HG03280 (cell line): Measurements from ENCODE around the gene CYS1.

Experiments
- ATAC-seq: cut with Tn5 transposase; IDR thresholded peaks from one replicate; pipeline ENCODE4 v1.9.1; 2021; ENCODE audit warnings: mild to moderate bottlenecking, moderate library complexity; ENCODE audit not compliant: unreplicated experiment

Gene CYS1

GRCh38 chr2:10073706-10074105 lies 6.5 kb downstream of the CYS1 start:
- no peak for ATAC-seq

GRCh38 chr2:10072656-10073480 lies 7.3 kb downstream of the CYS1 start:
- peak; percentile 83 for ATAC-seq

- no peak for ATAC-seq
These were observed 8.6 kb downstream of the CYS1 start for GRCh38 chr2:10071595-10071994.

- ATAC-seq: no peak
These were observed 9.0 kb downstream of the CYS1 start for GRCh38 chr2:10071176-10071575.

DNA sequence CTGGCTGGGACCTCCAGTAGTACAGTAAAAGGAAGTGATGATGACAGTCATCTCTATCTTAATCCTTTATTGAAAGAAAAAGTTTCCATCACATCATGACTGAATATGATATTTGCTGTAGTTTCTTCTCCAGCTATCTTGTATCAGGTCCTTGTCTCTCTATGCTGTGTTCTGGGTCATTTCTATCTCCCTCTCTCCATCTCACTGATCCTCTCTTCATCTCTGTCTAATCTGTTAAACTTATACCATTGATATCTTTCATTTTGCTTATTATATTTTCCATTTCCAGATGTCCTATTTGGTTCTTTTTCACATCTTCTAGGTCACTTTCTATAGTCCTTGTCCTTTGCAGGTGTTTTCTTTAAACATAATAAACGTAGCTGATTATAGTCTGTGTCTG lies 12.3 kb downstream of the CYS1 start:
- ATAC-seq: no peak

GRCh38 chr2:10067330-10067729 lies 12.9 kb downstream of the CYS1 start:
- no peak for ATAC-seq

DNA sequence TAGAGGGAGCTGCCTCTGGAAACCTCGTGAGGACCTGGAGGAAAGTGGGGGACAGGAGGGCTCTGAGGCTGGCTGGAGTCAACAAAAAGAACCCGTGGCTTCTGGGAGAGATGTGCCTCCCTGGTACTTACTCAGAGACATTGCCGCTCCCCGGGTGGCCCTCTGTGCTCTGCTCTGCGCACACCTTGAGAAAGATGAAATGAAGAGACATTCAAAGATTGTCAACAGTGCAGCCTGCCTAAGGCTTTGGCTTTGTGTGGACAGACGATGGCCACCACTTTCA lies 14.5 kb downstream of the CYS1 start:
- no peak for ATAC-seq

- ATAC-seq: no peak
These were observed 15.1 kb downstream of the CYS1 start for GRCh38 chr2:10064932-10065772.

- ATAC-seq: no peak
These were observed 16.6 kb downstream of the CYS1 start for GRCh38 chr2:10063566-10063965.

GRCh38 chr2:10062931-10063365 lies 17.3 kb downstream of the CYS1 start:
- ATAC-seq: no peak

- ATAC-seq: no peak
These were observed 18.8 kb downstream of the CYS1 start for GRCh38 chr2:10061221-10061925.

GRCh38 chr2:10059552-10060335 lies 20.5 kb downstream of the CYS1 start:
- ATAC-seq: no peak

- ATAC-seq: no peak
These were observed 21.2 kb downstream of the CYS1 start for GRCh38 chr2:10059016-10059351.

- ATAC-seq: no peak
These were observed 21.8 kb downstream of the CYS1 start for GRCh38 chr2:10058251-10059015.

DNA sequence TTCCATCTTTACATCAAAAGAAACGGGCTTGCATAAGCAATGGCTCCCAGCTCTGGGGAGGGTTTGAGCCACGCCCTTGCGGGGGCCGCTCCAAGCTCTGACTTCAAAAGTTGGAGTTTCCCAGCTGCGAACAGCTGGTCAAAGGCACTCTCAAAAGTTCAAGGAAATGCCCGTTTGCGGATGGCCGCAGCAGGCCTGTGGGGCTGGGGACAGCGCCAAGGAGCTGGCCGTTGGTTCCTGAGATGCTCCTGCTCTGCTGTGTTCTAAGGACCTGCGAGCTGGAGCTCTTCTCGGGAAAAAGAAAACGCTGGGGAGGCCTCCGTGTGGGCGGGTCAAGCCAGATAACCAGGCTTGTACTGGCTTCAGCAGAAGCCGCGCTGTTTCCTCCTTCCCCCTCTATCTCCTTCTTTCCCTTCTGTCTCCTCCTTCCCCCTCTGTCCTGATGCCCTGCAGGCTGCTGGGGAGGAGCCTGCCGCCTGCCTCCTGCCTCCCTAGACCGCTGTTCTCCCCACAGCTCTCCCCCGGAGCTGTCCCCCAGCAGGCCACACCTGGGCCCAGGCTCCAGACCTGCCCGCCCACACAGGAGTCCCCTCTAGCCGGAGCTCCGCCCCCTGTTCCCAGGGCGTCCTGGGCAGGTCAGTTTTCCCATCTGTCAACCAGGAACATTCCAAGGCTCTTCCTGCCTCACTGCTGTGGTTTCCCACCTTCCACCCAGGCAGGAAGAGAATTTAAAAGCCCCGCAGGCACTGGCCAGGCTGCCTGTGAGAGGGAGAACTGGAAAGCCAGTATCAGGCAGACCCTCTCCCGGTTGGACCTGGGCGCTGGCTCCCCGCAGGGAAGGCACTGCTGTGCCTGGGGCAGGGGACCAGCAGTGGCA lies 22.7 kb downstream of the CYS1 start:
- ATAC-seq: no peak

GRCh38 chr2:10056439-10056838 lies 23.8 kb downstream of the CYS1 start:
- no peak for ATAC-seq

GRCh38 chr2:10054976-10055375 lies 25.2 kb downstream of the CYS1 start:
- ATAC-seq: no peak

GRCh38 chr2:10054424-10054823 lies 25.8 kb downstream of the CYS1 start:
- ATAC-seq: no peak

DNA sequence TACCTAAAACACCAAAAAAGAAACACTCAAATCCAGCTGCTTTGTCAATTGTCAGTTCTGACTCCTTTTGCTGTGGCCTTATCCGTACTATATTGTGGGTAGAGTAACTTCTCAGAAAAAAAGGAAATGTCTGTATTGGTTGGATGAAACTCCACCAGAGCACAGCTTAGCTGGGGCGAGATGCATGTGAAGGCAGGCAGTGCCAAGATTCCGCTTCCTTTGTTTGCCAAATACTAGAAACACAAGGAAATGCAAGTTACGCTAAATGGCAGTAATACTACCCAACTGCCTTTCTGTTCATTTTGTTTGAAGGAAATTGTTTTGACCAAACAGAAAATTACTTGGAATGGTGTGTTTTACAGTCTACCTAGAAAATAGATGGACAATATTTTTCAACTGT lies 26.9 kb downstream of the CYS1 start:
- no peak for ATAC-seq
